NCI-H146 treated with DMSO at 0.1 percent for 48 hours (cell line): ENCODE results near the gene GABBR2.

ENCODE experiments used
- DNase-seq: peaks from one replicate; lab custom pipeline; 2025; ENCODE audit not compliant: unreplicated experiment; lab: John Stamatoyannopoulos, UW

The GABBR2 gene

GRCh38 chr9:98455256-98456155, 253.2 kb downstream of the GABBR2 start:
- DNase-seq, result no peak

GRCh38 chr9:98453589-98454311, 255.0 kb downstream of the GABBR2 start:
- no peak for DNase-seq

- no peak for DNase-seq
These were observed 257.2 kb downstream of the GABBR2 start for GRCh38 chr9:98451576-98451975.

- DNase-seq, result no peak
These were observed 258.2 kb downstream of the GABBR2 start for GRCh38 chr9:98450496-98450895.

GRCh38 chr9:98449871-98450270, 258.9 kb downstream of the GABBR2 start:
- no peak for DNase-seq

- peak; percentile 86 for DNase-seq
These were observed 263.2 kb downstream of the GABBR2 start for GRCh38 chr9:98445576-98445975.

- no peak for DNase-seq
These were observed 264.1 kb downstream of the GABBR2 start for GRCh38 chr9:98444601-98445000.

- no peak for DNase-seq
These were observed 266.2 kb downstream of the GABBR2 start for GRCh38 chr9:98442541-98442940.

- no peak for DNase-seq
These were observed 266.6 kb downstream of the GABBR2 start for GRCh38 chr9:98442114-98442513.

- DNase-seq, result no peak
These were observed 270.1 kb downstream of the GABBR2 start for GRCh38 chr9:98438666-98439065.

GRCh38 chr9:98437458-98438034, 271.2 kb downstream of the GABBR2 start:
- no peak for DNase-seq

- no peak for DNase-seq
These were observed 275.8 kb downstream of the GABBR2 start for GRCh38 chr9:98432960-98433359.

GRCh38 chr9:98432134-98432533, 276.6 kb downstream of the GABBR2 start:
- no peak for DNase-seq

- no peak for DNase-seq
These were observed 278.0 kb downstream of the GABBR2 start for GRCh38 chr9:98430535-98431292.

GRCh38 chr9:98429613-98430012, 279.1 kb downstream of the GABBR2 start:
- DNase-seq, result no peak

GRCh38 chr9:98428454-98428853, 280.3 kb downstream of the GABBR2 start:
- DNase-seq, result no peak

- no peak for DNase-seq
These were observed 281.2 kb downstream of the GABBR2 start for GRCh38 chr9:98427491-98427890.

- DNase-seq, result no peak
These were observed 283.7 kb downstream of the GABBR2 start for GRCh38 chr9:98425079-98425478.

- DNase-seq, result no peak
These were observed 289.5 kb downstream of the GABBR2 start for GRCh38 chr9:98419260-98419603.

GRCh38 chr9:98418578-98419259, 290.0 kb downstream of the GABBR2 start:
- no peak for DNase-seq
